Activated B cell treated with CpG ODN at 0.5 μM for 24 hours (primary cell): ENCODE results near the gene ARMC12. TPM values are rescaled to one million over a fixed set of nuclear protein-coding genes. Genes with fewer than 3 reads are reported as not detected.
A peak's percentile ranks its signal among the peaks of the same experiment; 100 is the strongest.

Experiments
- ATAC-seq: fragments of 200-7000 bp; cut with Tn5 transposase; one replicate; pipeline ENCODE4 v1.10.0; 2021; ENCODE audit warnings: low read depth, mild to moderate bottlenecking, moderate library complexity
- CTCF ChIA-PET: fragments of 350-600 bp; sonication (Branson Sonifier 250); formaldehyde crosslinking; loops from one replicate; lab custom pipeline; 2021; ENCODE audit warnings: antibody characterized with exemption; lab: Charles Lee
- POLR2A ChIA-PET: fragments of 350-600 bp; sonication (Branson Sonifier 250); formaldehyde crosslinking; loops from one replicate; lab custom pipeline; 2021; ENCODE audit warnings: antibody characterized with exemption; lab: Charles Lee
- DNase-seq: peaks from one replicate; pipeline ENCODE4 v3.0.0; 2022
- H3K27ac Mint-ChIP-seq: one replicate; pipeline ENCODE4 v1.8.0; 2020; ENCODE audit warnings: mixed read lengths
- H3K27me3 Mint-ChIP-seq: one replicate; pipeline ENCODE4 v1.8.0; 2021; ENCODE audit warnings: mixed read lengths
- H3K36me3 Mint-ChIP-seq: one replicate; pipeline ENCODE4 v1.8.0; 2021; ENCODE audit warnings: low read depth, mixed read lengths
- H3K4me1 Mint-ChIP-seq: one replicate; pipeline ENCODE4 v1.8.0; 2021; ENCODE audit warnings: mixed read lengths
- H3K4me3 Mint-ChIP-seq: one replicate; pipeline ENCODE4 v1.8.0; 2020; ENCODE audit warnings: mild to moderate bottlenecking, mixed read lengths
- H3K9me3 Mint-ChIP-seq: one replicate; pipeline ENCODE4 v1.8.0; 2020; ENCODE audit warnings: mixed read lengths
- intact Hi-C: fragments of 100-400 bp; cut with micrococcal nuclease; formaldehyde crosslinking; loops from one replicate; pipeline ENCODE4 v1.15.1; 2024
- total RNA-seq: library from RNA; stranded (reverse); gene quantifications from 2 replicates; pipeline ENCODE4 v1.2.3, GENCODE V29; 2022
- TF ChIP-seq, protein P1 (sequence below): fragments of 200-600 bp; IDR thresholded peaks from one replicate; pipeline ENCODE4 v1.8.0; 2022; ENCODE audit warnings: antibody characterized with exemption, mild to moderate bottlenecking

The ARMC12 gene
- total RNA-seq, 1 donor from 2014 or later = 0.89 TPM

DNA sequence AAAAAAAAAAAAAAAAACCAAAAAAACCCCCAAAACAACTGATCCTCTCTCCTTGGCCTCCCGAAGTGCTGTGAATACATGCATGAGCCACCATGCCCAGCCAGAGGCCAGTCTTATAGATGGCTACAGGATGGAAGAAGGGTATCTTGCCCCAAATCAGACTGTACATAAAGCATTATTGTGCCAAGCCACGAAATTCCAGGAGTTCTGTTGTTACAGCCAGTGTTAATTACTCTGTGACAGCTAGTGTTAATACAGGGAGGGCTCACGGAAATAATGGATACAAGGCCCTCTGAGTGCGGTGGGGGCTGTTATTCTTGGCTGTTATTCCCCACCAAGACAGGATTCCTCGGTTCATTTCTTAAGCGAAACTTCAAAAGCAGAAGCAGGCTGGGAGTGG, 38.2 kb downstream of the ARMC12 start:
- ATAC-seq = no peak
- peaks cover 1% of the 10 kb centered on the region for H3K27me3 Mint-ChIP-seq
- no peaks in the 10 kb centered on the region for H3K36me3 Mint-ChIP-seq
- no peak for DNase-seq
- H3K4me1 Mint-ChIP-seq = peaks cover 35% of the 10 kb centered on the region
- POLR2A ChIA-PET = interaction anchor here (0.7 kb wide), 1 partner anchor 120 kb away, joined by 6 read pairs; no protein-coding TSS in a partner anchor
- TF ChIP-seq, protein P1, sequence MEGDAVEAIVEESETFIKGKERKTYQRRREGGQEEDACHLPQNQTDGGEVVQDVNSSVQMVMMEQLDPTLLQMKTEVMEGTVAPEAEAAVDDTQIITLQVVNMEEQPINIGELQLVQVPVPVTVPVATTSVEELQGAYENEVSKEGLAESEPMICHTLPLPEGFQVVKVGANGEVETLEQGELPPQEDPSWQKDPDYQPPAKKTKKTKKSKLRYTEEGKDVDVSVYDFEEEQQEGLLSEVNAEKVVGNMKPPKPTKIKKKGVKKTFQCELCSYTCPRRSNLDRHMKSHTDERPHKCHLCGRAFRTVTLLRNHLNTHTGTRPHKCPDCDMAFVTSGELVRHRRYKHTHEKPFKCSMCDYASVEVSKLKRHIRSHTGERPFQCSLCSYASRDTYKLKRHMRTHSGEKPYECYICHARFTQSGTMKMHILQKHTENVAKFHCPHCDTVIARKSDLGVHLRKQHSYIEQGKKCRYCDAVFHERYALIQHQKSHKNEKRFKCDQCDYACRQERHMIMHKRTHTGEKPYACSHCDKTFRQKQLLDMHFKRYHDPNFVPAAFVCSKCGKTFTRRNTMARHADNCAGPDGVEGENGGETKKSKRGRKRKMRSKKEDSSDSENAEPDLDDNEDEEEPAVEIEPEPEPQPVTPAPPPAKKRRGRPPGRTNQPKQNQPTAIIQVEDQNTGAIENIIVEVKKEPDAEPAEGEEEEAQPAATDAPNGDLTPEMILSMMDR = no peak
- no peak overlapping the region for H3K4me3 Mint-ChIP-seq
- CTCF ChIA-PET = no interaction called here
- intact Hi-C loops = no loop called here
- H3K9me3 Mint-ChIP-seq = no peaks in the 10 kb centered on the region
- no peak overlapping the region for H3K27ac Mint-ChIP-seq

DNA sequence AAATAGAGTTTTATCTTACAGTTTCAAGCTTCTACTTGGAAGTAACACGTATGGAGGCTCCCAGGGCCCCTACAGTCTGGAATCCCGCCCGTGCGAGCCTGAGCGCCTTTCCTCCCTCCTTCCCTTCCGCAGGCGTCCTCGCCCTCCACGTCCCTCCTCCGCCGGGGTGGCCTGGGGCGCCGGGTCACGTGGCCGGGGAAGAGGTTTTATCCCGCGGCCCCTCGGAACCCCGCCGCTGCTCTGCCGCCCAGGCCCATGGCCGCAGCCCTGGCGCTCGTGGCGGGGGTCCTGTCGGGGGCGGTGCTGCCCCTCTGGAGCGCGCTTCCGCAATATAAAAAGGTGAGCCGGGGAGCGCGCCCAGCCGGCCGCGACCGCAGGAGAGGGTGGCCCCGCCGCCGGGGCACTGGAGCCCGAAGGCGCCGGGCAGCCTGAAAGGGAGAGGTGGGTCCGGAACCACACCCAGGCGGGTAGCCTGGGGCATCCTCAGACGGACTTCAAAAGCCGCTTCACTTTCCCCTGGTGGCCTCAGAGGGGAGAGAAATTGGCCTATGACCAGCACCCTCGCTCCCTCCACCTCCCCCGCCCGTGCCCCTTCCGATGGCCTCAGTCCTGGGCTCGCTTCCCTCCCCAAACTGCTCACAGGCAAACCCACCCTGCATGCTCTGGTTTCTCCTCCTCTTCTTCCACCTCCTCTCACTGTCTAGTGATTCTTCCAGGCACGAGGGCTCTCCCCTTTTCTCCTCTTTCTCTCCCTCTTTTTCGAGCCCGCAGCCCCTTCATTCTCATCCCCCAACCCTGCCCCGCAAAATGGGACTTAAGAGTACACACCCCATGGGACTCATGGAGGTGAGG, 39.8 kb downstream of the ARMC12 start, which contains the start of gene CLPSL2:
TSS of gene CLPSL2 (plus strand) at position 235 of the 852 bp plus-strand sequence. CDS start at position 256, 21 bp downstream.
- TF ChIP-seq, protein P1 = no peak
- POLR2A ChIA-PET = no interaction called here
- CTCF ChIA-PET = no interaction called here

DNA sequence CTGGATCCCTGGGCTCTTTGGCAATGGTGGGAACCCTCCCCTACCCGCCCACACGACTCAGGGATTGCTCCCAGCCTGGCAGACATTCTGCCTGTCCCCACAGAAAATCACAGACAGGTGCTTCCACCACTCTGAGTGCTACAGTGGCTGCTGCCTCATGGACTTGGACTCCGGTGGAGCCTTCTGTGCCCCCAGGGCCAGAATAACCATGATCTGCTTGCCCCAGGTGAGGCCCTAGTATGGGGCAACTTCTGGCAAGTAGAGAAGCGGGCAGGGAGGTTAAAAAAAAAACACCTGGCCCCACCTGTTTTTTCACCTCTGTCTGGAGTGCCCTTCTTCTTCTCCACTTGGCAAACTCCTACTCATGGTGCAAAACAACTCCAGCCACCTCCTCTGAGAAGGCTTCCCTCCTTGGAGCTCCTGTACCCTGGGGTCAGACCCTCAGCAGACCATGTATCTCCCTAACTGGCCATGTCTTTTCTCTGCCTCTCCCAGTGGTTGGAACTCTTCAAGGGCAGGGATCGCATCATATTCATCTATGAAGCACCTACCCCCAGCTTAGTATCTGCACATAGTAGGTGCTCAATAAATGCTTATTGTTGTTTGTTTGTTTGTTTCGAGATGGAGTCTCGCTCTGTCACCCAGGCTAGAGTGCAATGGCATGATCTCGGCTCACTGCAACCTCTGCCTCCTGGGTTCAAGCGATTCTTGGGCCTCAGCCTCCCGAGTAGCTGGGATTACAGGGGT, 40.7 kb downstream of the ARMC12 start:
- no peaks in the 10 kb centered on the region for H3K36me3 Mint-ChIP-seq
- intact Hi-C loops = no loop called here
- peaks cover 9% of the 10 kb centered on the region for H3K27me3 Mint-ChIP-seq
- ChIA-PET POLR2A (no interaction called here), CTCF (no interaction called here)
- no peak overlapping the region for H3K27ac Mint-ChIP-seq
- peak overlapping the region; percentile 77 for H3K4me3 Mint-ChIP-seq
- ATAC-seq (no peak), DNase-seq (no peak)
- H3K4me1 Mint-ChIP-seq = peaks cover 13% of the 10 kb centered on the region
- TF ChIP-seq, protein P1 = no peak
- no peaks in the 10 kb centered on the region for H3K9me3 Mint-ChIP-seq

More for the DNA sequence above, 39.8 kb downstream of the ARMC12 start, which contains the start of gene CLPSL2:
- Mint-ChIP-seq H3K27me3 (peaks cover 6% of the 10 kb centered on the region), H3K4me3 (peak within 1 kb of the TSS; percentile 77), H3K4me1 (peaks cover 19% of the 10 kb centered on the region), H3K36me3 (no peaks in the 10 kb centered on the region), H3K9me3 (no peaks in the 10 kb centered on the region), H3K27ac (no peak within 1 kb of the TSS)
- ATAC-seq = peak; percentile 81
- DNase-seq = peak; percentile 33
- intact Hi-C loops = no loop called here

DNA sequence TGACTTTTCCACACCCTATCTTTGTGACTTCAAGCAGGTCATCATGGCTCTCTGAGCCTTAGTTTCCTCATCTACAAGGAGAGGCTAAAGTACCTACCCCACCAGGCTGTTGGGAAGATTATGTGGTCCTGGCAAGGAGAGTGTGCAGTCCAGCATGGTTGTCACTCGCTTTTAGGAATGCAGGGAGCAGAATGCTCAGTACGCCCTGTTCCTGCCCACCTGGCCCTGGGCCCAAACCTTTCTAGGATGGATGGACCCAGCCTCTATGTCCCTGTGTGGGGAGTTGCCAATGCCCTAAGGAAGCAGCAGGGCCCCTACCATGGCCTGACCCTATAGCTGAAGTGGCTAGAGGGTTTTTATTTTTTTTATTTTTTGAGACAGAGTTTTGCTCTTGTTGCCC, 41.6 kb downstream of the ARMC12 start:
- Mint-ChIP-seq H3K9me3 (no peaks in the 10 kb centered on the region), H3K27ac (no peak overlapping the region), H3K27me3 (peaks cover 9% of the 10 kb centered on the region), H3K36me3 (no peaks in the 10 kb centered on the region), H3K4me3 (no peak overlapping the region), H3K4me1 (peaks cover 13% of the 10 kb centered on the region)
- ATAC-seq (no peak), DNase-seq (no peak)
- CTCF ChIA-PET = no interaction called here
- intact Hi-C loops = no loop called here
- POLR2A ChIA-PET = no interaction called here
- TF ChIP-seq, protein P1 = no peak

DNA sequence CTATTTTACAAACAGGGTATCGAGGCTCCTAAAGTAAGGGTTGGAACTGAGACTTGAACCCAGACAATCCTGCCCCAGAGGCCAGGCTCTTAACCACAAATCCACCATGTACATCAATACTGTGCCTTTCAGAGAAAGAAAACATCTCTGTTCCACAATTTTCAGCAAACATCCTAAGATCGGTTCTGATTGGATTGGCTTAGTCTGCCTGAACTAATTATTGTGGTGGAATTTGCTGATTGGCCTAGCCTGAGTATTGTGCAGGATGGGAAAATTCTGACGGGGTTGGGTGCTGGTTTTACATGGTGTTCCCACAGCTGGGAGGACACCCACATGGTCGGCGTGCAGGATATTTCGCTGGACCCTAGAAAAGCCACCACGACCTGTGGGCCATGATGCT, 43.9 kb downstream of the ARMC12 start, which contains the start of gene CLPSL1:
TSS of gene CLPSL1 (plus strand) at position 301 of the 400 bp plus-strand sequence. CDS start at position 393, 92 bp downstream.
- H3K27me3 Mint-ChIP-seq = peaks cover 13% of the 10 kb centered on the region
- no peak within 1 kb of the TSS for H3K27ac Mint-ChIP-seq
- H3K9me3 Mint-ChIP-seq = no peaks in the 10 kb centered on the region
- TF ChIP-seq, protein P1 = no peak
- ATAC-seq (no peak), DNase-seq (no peak)
- peaks cover 11% of the 10 kb centered on the region for H3K4me1 Mint-ChIP-seq
- CTCF ChIA-PET = interaction anchor here (0.6 kb wide), 1 partner anchor 119 kb away, joined by 3 read pairs; no protein-coding TSS in a partner anchor
- no peaks in the 10 kb centered on the region for H3K36me3 Mint-ChIP-seq
- H3K4me3 Mint-ChIP-seq = no peak within 1 kb of the TSS
- POLR2A ChIA-PET = no interaction called here
- intact Hi-C loops = no loop called here
